Astrocyte of the spinal cord (primary cell): ENCODE data around the gene FOS.

Experiments
- DNase-seq: peaks from one replicate; pipeline ENCODE4 v3.0.0; 2011; ENCODE audit warnings: low read depth, low spot score
- H3K4me3 ChIP-seq: 2 replicates; pipeline ENCODE4 v1.5.1; 2011; ENCODE audit warnings: low read depth, mild to moderate bottlenecking, low read length, moderate library complexity
- CTCF ChIP-seq: IDR thresholded peaks from 2 replicates; pipeline ENCODE4 v1.5.1; 2012; ENCODE audit warnings: low read depth, mild to moderate bottlenecking, low read length, inconsistent platforms
- in situ Hi-C: cut with HindIII; loops from 2 replicates; pipeline ENCODE4 v1.10.0; 2017; ENCODE audit warnings: low sequenced_read_pairs

Gene FOS

GRCh38 chr14:75313294-75313693 lies 34.7 kb downstream of the FOS start:
- in situ Hi-C loops: no loop called here
- DNase-seq: no peak
- no peak for TF ChIP-seq CTCF
- no peak overlapping the region for H3K4me3 ChIP-seq

GRCh38 chr14:75315144-75315543 lies 36.5 kb downstream of the FOS start:
- H3K4me3 ChIP-seq: no peak overlapping the region
- in situ Hi-C loops: no loop called here
- no peak for TF ChIP-seq CTCF
- peak; percentile 84 for DNase-seq

DNA sequence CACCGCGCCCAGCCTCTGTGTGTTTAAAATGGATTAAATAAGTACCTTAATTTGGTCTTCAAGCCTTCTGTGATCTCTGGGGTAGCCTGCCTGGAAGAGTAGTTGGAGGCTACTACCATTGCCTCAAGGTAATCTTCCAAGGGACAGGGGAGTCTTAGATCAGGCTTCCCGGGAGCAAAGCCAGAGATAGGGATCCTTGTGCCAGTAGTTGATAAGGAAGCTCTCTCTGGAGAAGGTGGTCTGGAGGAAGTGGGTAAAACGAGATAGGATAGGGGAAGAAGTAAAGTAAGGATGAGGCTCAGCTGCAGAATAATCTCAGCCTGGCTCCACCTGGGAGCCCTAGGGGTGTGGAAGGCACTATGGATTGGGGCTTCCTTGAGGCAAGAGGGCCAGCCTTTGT lies 38.5 kb downstream of the FOS start:
- no peak for DNase-seq
- no peak for TF ChIP-seq CTCF
- H3K4me3 ChIP-seq: no peak overlapping the region
- in situ Hi-C loops: no loop called here

- DNase-seq: no peak
- TF ChIP-seq CTCF: no peak
- H3K4me3 ChIP-seq: no peak overlapping the region
- in situ Hi-C loops: no loop called here
Observed at GRCh38 chr14:75318353-75318752, 39.7 kb downstream of the FOS start.

GRCh38 chr14:75319021-75319420 lies 40.4 kb downstream of the FOS start:
- DNase-seq: no peak
- in situ Hi-C loops: no loop called here
- TF ChIP-seq CTCF: no peak
- H3K4me3 ChIP-seq: no peak overlapping the region

- no peak for TF ChIP-seq CTCF
- no peak for DNase-seq
- no peak overlapping the region for H3K4me3 ChIP-seq
- in situ Hi-C loops: no loop called here
Observed at GRCh38 chr14:75320196-75320595, 41.6 kb downstream of the FOS start.

GRCh38 chr14:75322746-75323145 lies 44.1 kb downstream of the FOS start:
- in situ Hi-C loops: no loop called here
- DNase-seq: no peak
- TF ChIP-seq CTCF: no peak
- H3K4me3 ChIP-seq: no peak overlapping the region
